Measurements from ENCODE around the gene KCNC1.

DNA sequence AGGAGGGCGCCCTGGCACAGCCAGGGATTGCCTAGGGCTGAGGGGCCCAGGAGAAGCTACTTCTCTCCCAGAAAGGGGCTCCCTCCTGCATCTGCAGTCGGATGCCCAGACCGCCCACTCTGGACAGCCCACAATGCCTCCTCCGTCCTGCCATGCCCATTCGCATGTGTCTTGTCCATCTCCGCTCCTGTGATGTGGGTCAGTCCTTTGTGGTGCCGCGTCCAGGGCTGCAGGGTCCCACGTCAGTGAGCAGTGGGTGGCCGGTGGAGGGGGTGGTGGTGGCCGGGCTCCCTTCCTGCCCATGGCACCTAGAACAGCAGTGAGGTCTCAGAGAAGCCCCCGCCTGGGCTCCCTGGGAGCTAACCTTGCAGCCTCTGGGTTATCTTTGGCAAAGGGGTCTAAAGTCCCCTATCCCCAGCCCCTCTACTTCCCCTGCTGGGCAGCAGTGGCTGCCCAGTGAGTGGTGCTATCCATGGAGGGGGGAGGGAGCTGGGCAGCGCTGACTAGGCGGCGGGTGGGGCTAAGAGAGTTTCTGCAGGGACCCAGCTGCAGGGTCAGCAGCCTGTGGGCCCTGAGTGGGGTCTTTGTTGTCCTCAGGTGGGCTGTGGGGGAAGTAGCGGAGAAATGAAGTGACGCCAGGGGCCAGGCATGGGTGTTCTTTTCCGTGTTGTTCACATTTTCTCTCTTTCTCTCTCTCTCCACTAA lies 41.1 kb downstream of the KCNC1 start:
- no peak for TF ChIP-seq EZH2 (IDR thresholded peaks at IDR 0.05; ENCODE audit: borderline replicate concordance, low read length)
- TF ChIP-seq, protein P1, sequence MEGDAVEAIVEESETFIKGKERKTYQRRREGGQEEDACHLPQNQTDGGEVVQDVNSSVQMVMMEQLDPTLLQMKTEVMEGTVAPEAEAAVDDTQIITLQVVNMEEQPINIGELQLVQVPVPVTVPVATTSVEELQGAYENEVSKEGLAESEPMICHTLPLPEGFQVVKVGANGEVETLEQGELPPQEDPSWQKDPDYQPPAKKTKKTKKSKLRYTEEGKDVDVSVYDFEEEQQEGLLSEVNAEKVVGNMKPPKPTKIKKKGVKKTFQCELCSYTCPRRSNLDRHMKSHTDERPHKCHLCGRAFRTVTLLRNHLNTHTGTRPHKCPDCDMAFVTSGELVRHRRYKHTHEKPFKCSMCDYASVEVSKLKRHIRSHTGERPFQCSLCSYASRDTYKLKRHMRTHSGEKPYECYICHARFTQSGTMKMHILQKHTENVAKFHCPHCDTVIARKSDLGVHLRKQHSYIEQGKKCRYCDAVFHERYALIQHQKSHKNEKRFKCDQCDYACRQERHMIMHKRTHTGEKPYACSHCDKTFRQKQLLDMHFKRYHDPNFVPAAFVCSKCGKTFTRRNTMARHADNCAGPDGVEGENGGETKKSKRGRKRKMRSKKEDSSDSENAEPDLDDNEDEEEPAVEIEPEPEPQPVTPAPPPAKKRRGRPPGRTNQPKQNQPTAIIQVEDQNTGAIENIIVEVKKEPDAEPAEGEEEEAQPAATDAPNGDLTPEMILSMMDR (conservative IDR thresholded peaks at IDR 0.05 in 1 of 2, IDR thresholded peaks at IDR 0.05 in 1 of 2; ENCODE audit: extremely low read depth in 1 of 2, insufficient read depth in 1 of 2, low read depth in 1 of 2, low read length in 2 of 2): no peak
